GM06990 (cell line): ENCODE data around the gene SLC12A9.

Source experiments
- DNase-seq: peaks from one replicate; pipeline ENCODE4 v3.0.0-alpha.2; 2011; ENCODE audit not compliant: insufficient read length; ENCODE audit errors: extremely low read depth
- H3K27me3 ChIP-seq: replicated peaks from 2 replicates; pipeline ENCODE4 v1.6.0; 2011; ENCODE audit warnings: low read length; ENCODE audit not compliant: control insufficient read depth, insufficient read depth
- H3K36me3 ChIP-seq: 2 replicates; pipeline ENCODE4 v1.5.1; 2011; ENCODE audit warnings: low read length; ENCODE audit not compliant: control insufficient read depth, insufficient read depth
- H3K4me3 ChIP-seq: replicated peaks from 2 replicates; pipeline ENCODE4 v1.5.1; 2011; ENCODE audit warnings: low read depth, mild to moderate bottlenecking, control low read depth, low read length
- CTCF ChIP-seq: IDR thresholded peaks from 2 replicates; pipeline ENCODE4 v1.5.1; 2011; ENCODE audit warnings: low read length, control low read depth, mild to moderate bottlenecking, inconsistent platforms; ENCODE audit not compliant: insufficient read depth, poor library complexity, severe bottlenecking

Gene SLC12A9

GRCh38 chr7:100893910-100894721 lies 41.6 kb downstream of the SLC12A9 start:
- no peak for TF ChIP-seq CTCF
- DNase-seq, result no peak
- Histone ChIP-seq H3K36me3 (no peaks in the 10 kb centered on the region), H3K4me3 (peak overlapping the region; percentile 59), H3K27me3 (peaks cover 5% of the 10 kb centered on the region)

GRCh38 chr7:100894860-100895700 lies 42.6 kb downstream of the SLC12A9 start:
- H3K4me3 ChIP-seq, result peak overlapping the region; percentile 59
- H3K36me3 ChIP-seq, result no peaks in the 10 kb centered on the region
- peaks cover 5% of the 10 kb centered on the region for H3K27me3 ChIP-seq
- peak; percentile 88 for TF ChIP-seq CTCF
- DNase-seq, result no peak

- DNase-seq, result no peak
- H3K27me3 ChIP-seq, result peaks cover 5% of the 10 kb centered on the region
- TF ChIP-seq CTCF, result no peak
- peak within 1 kb of the TSS; percentile 59 for H3K4me3 ChIP-seq
- H3K36me3 ChIP-seq, result no peaks in the 10 kb centered on the region
These were observed 43.1 kb downstream of the SLC12A9 start, which contains the start of gene ACHE for GRCh38 chr7:100895701-100895955. ACHE (minus strand) TSS chr7:100895888; CDS start chr7:100894232, 1,656 bp downstream.

- Histone ChIP-seq H3K4me3 (peak overlapping the region; percentile 14), H3K27me3 (peaks cover 5% of the 10 kb centered on the region), H3K36me3 (no peaks in the 10 kb centered on the region)
- no peak for TF ChIP-seq CTCF
- DNase-seq, result no peak
These were observed 43.6 kb downstream of the SLC12A9 start for GRCh38 chr7:100895956-100896731.

GRCh38 chr7:100896732-100897608 lies 44.5 kb downstream of the SLC12A9 start:
- peaks cover 5% of the 10 kb centered on the region for H3K27me3 ChIP-seq
- no peaks in the 10 kb centered on the region for H3K36me3 ChIP-seq
- no peak overlapping the region for H3K4me3 ChIP-seq
- peak; percentile 80 for TF ChIP-seq CTCF
- no peak for DNase-seq
